Prostate gland (tissue), 2 donors: Measurements from ENCODE around the gene AOPEP. TPM values are rescaled to one million over a fixed set of nuclear protein-coding genes. Genes with fewer than 3 reads are reported as not detected.

Experiments used
- DNase-seq: peaks from one replicate; pipeline ENCODE4 v3.0.0-alpha.2; 2019; ENCODE audit warnings: low spot score
- H3K27ac ChIP-seq, 2 donors: fragments of 200-600 bp; sonication (generic); 2 replicates each; pipeline ENCODE4 v1.5.1; 2017 to 2019
- H3K27me3 ChIP-seq: fragments of 200-600 bp; sonication (generic); replicated peaks from 2 replicates; pipeline ENCODE4 v1.5.1; 2019; ENCODE audit not compliant: insufficient read depth
- H3K36me3 ChIP-seq, 2 donors: fragments of 200-600 bp; sonication (generic); 1 replicate in 1 of 2; 2 replicates in 1 of 2; pipeline versions ENCODE4 v1.5.1 to v1.8.1; 2017 to 2019
- H3K4me1 ChIP-seq: fragments of 200-600 bp; sonication (generic); replicated peaks from 2 replicates; pipeline ENCODE4 v1.5.1; 2019
- H3K4me3 ChIP-seq, 2 donors: fragments of 200-600 bp; sonication (generic); 2 replicates each; pipeline ENCODE4 v1.5.1; 2017 to 2019
- H3K9me3 ChIP-seq: fragments of 200-600 bp; sonication (generic); 2 replicates; pipeline ENCODE4 v1.5.1; 2017
- CTCF ChIP-seq, 4 experiments: fragments of 200-600 bp in 2 of 4; fragments of 450-650 bp in 2 of 4; sonication (generic) in 2 of 4; IDR thresholded peaks; 1 replicate in 3 of 4; 2 replicates in 1 of 4; pipeline ENCODE4 v1.5.1; 2016 to 2019; ENCODE audit warnings: antibody characterized with exemption in 4 of 4, mild to moderate bottlenecking in 2 of 4, moderate library complexity in 2 of 4
- POLR2A ChIP-seq: fragments of 450-650 bp; IDR thresholded peaks from one replicate; pipeline ENCODE4 v1.6.1; 2016; ENCODE audit warnings: antibody characterized with exemption, mild to moderate bottlenecking
- POLR2AphosphoS5 ChIP-seq: sonication (generic); formaldehyde crosslinking; IDR thresholded peaks from one replicate; pipeline ENCODE4 v1.6.1; 2017; ENCODE audit warnings: antibody characterized with exemption
- WGBS: methylation state at CpG from one replicate; pipeline ENCODE4 v1.1.5; 2018; 5-methylcytosine and 5-hydroxymethylcytosine counted together
- intact Hi-C: fragments of 100-400 bp; cut with DNase I; formaldehyde crosslinking; loops from one replicate; pipeline ENCODE4 v1.14.2; 2022
- total RNA-seq, 2 donors: library from RNA; depleted of rRNA; stranded (reverse); fragments of >200 nt; gene quantifications; one replicate each; pipeline ENCODE4 v1.1.0, GENCODE V29; 2016

Gene AOPEP
- total RNA-seq, 2 donors from 2014 or later: 107 to 188 TPM

- peak; percentile 75 for DNase-seq
- no peak for TF ChIP-seq POLR2AphosphoS5
- peak in 3 of 4 experiments; percentile 16 to 28 (median 24) for TF ChIP-seq CTCF (IDR thresholded peaks at IDR 0.05)
- no peak for TF ChIP-seq POLR2A
- H3K27ac ChIP-seq: peak overlapping the region; percentile 80 to 83
- 43% methylated on average over 25 of the region's 29 CpGs for WGBS
- H3K9me3 ChIP-seq: no peaks in the 10 kb centered on the region
- H3K36me3 ChIP-seq: peaks cover 0 to 14% of the 10 kb centered on the region in 2 donors
- intact Hi-C loops: loop anchor here (10.0 kb wide), 1 partner anchor 50 kb away; no protein-coding TSS in a partner anchor
- H3K4me3 ChIP-seq: peak overlapping the region in 1 of 2 donors; percentile 8
- peaks cover 22% of the 10 kb centered on the region for H3K4me1 ChIP-seq
- no peaks in the 10 kb centered on the region for H3K27me3 ChIP-seq
Observed at GRCh38 chr9:95085036-95085770, 358.7 kb downstream of the AOPEP start.

- Histone ChIP-seq H3K4me1 (peaks cover 30% of the 10 kb centered on the region), H3K36me3 (peaks cover 0 to 14% of the 10 kb centered on the region in 2 donors), H3K9me3 (no peaks in the 10 kb centered on the region), H3K27me3 (no peaks in the 10 kb centered on the region), H3K27ac (peak overlapping the region; percentile 69 to 80), H3K4me3 (no peak overlapping the region)
- intact Hi-C loops: loop anchor here (10.0 kb wide), 1 partner anchor 51 kb away; no protein-coding TSS in a partner anchor
- peak; percentile 86 for DNase-seq
- TF ChIP-seq POLR2A: no peak
- TF ChIP-seq CTCF (IDR thresholded peaks at IDR 0.05): peak in 1 of 4 experiments; percentile 9
- peak; percentile 53 for TF ChIP-seq POLR2AphosphoS5
- WGBS: 32% methylated on average over 36 of the region's 40 CpGs
Observed at GRCh38 chr9:95085861-95086563, 359.5 kb downstream of the AOPEP start.

GRCh38 chr9:95086564-95086955 lies 360.1 kb downstream of the AOPEP start:
- 60% methylated on average over 8 of the region's 8 CpGs for WGBS
- intact Hi-C loops: loop anchor here (10.0 kb wide), 1 partner anchor 52 kb away; no protein-coding TSS in a partner anchor
- no peaks in the 10 kb centered on the region for H3K27me3 ChIP-seq
- peaks cover 0 to 14% of the 10 kb centered on the region in 2 donors for H3K36me3 ChIP-seq
- no peak for DNase-seq
- H3K4me3 ChIP-seq: no peak overlapping the region
- peak overlapping the region; percentile 69 to 80 for H3K27ac ChIP-seq
- H3K4me1 ChIP-seq: peaks cover 36% of the 10 kb centered on the region
- TF ChIP-seq POLR2AphosphoS5 (no peak), CTCF (IDR thresholded peaks at IDR 0.05) (no peak), POLR2A (no peak)
- no peaks in the 10 kb centered on the region for H3K9me3 ChIP-seq

- Histone ChIP-seq H3K27ac (peak overlapping the region; percentile 32 to 77), H3K4me1 (peaks cover 37% of the 10 kb centered on the region), H3K36me3 (peaks cover 0 to 4% of the 10 kb centered on the region in 2 donors), H3K9me3 (no peaks in the 10 kb centered on the region), H3K27me3 (no peaks in the 10 kb centered on the region), H3K4me3 (no peak overlapping the region)
- DNase-seq: no peak
- WGBS: 44% methylated on average over 9 of the region's 9 CpGs
- intact Hi-C loops: loop anchor here (10.0 kb wide), 1 partner anchor 53 kb away; no protein-coding TSS in a partner anchor
- TF ChIP-seq POLR2AphosphoS5 (peak; percentile 24), CTCF (IDR thresholded peaks at IDR 0.05) (peak in 2 of 4 experiments; percentile 28 to 41), POLR2A (no peak)
Observed at GRCh38 chr9:95087659-95088242, 361.3 kb downstream of the AOPEP start.
